K562 (cell line): ENCODE results near the gene MYO18A. TPM values are rescaled to one million over a fixed set of nuclear protein-coding genes. Genes with fewer than 3 reads are reported as not detected.
A peak's percentile ranks its signal among the peaks of the same experiment; 100 is the strongest.

Experiments
- ATAC-seq: fragments of 200-7000 bp; cut with Tn5 transposase; 3 replicates; pipeline ENCODE4 v1.9.1; 2020; ENCODE audit warnings: moderate library complexity
- BruUV-seq: library from RNA; stranded (reverse); fragments of 400-500 nt; replicated peaks from 2 replicates; lab custom pipeline; 2021; lab: Mats Ljungman, UMichigan
- CTCF ChIA-PET: fragments of 300-600 bp; formaldehyde crosslinking; extraction: SDS; loops from one replicate; lab custom pipeline; 2021; ENCODE audit warnings: low intra/inter-chr PET ratio; lab: Yijun Ruan, JAX
- POLR2A ChIA-PET: fragments of 300-600, 350-650 bp; sonication (Branson Sonifier 250); formaldehyde crosslinking; extraction: SDS; loops from one replicate; lab custom pipeline; 2021; ENCODE audit warnings: antibody characterized with exemption, inconsistent platforms; lab: Yijun Ruan, JAX
- DNase-seq, 4 experiments: peaks; one replicate each; pipeline versions ENCODE4 v3.0.0 to v3.0.0-alpha.2; 2011 to 2018; ENCODE audit warnings: low spot score in 3 of 4, mixed read lengths in 3 of 4; ENCODE audit errors: extremely low read depth in 1 of 4
- FAIRE-seq: peaks from 2 replicates; lab custom pipeline; 2011; peaks lifted over from hg19 to GRCh38; lab: Jason Lieb, UNC
- H2AFZ ChIP-seq: 2 replicates; pipeline ENCODE4 v1.6.0; 2011; ENCODE audit warnings: low read depth, low read length, control low read depth, inconsistent platforms
- H3K27ac ChIP-seq: fragments of 200-600 bp; 3 replicates; pipeline ENCODE4 v1.8.0; 2011; ENCODE audit warnings: low read depth, mild to moderate bottlenecking, control low read depth, inconsistent platforms, low read length, moderate library complexity, mixed read lengths; ENCODE audit errors: extremely low read depth
- H3K27me3 ChIP-seq, 2 experiments: fragments of 300-600 bp in 1 of 2; 2 replicates in 1 of 2; 3 replicates in 1 of 2; pipeline versions ENCODE4 v1.6.0 to v1.8.0; 2011; ENCODE audit warnings: inconsistent platforms in 2 of 2, low read length in 2 of 2, mild to moderate bottlenecking in 1 of 2, mixed read lengths in 1 of 2, moderate library complexity in 1 of 2; ENCODE audit not compliant: control insufficient read depth in 2 of 2, insufficient read depth in 2 of 2
- H3K36me3 ChIP-seq: fragments of 300-600 bp; 3 replicates; pipeline ENCODE4 v1.8.0; 2011; ENCODE audit warnings: mild to moderate bottlenecking, low read length, inconsistent platforms; ENCODE audit not compliant: control insufficient read depth, insufficient read depth
- H3K4me1 ChIP-seq, 2 experiments: fragments of 200-600 bp in 1 of 2; replicated peaks in 1 of 2; 2 replicates in 1 of 2; 3 replicates in 1 of 2; pipeline versions ENCODE4 v1.5.1 to v1.8.0; 2011; ENCODE audit warnings: inconsistent platforms in 2 of 2, low read length in 2 of 2, mild to moderate bottlenecking in 1 of 2, mixed read lengths in 1 of 2, moderate library complexity in 1 of 2; ENCODE audit not compliant: control insufficient read depth in 2 of 2, insufficient read depth in 2 of 2
- H3K4me2 ChIP-seq: 2 replicates; pipeline ENCODE4 v1.6.1; 2011; ENCODE audit warnings: low read length, control low read depth, inconsistent platforms, mixed read lengths; ENCODE audit not compliant: insufficient read depth
- H3K4me3 ChIP-seq: fragments of 200-600 bp; sonication (generic), shearing (Covaris generic); 2 replicates; pipeline ENCODE4 v1.5.1; 2016; ENCODE audit warnings: control low read depth, inconsistent platforms
- H3K79me2 ChIP-seq: fragments of 200-600 bp; 3 replicates; pipeline ENCODE4 v1.8.0; 2011; ENCODE audit warnings: low read length, inconsistent platforms; ENCODE audit not compliant: control insufficient read depth, insufficient read depth
- H3K9ac ChIP-seq, 2 experiments: 2 replicates each; pipeline versions ENCODE4 v1.6.0 to v1.6.1; 2011; ENCODE audit warnings: low read depth in 2 of 2, low read length in 2 of 2, control low read depth in 1 of 2, inconsistent platforms in 1 of 2, mild to moderate bottlenecking in 1 of 2, mixed read lengths in 1 of 2; ENCODE audit not compliant: insufficient read depth in 1 of 2
- H3K9me1 ChIP-seq: one replicate; pipeline ENCODE4 v1.6.0; 2011; ENCODE audit warnings: inconsistent platforms, mild to moderate bottlenecking, low read length, moderate library complexity; ENCODE audit not compliant: control insufficient read depth, insufficient read depth
- H3K9me3 ChIP-seq: replicated peaks from 2 replicates; pipeline ENCODE4 v1.5.1; 2011; ENCODE audit warnings: low read depth, low read length, inconsistent platforms; ENCODE audit not compliant: control insufficient read depth, insufficient read depth
- H4K20me1 ChIP-seq: replicated peaks from 2 replicates; pipeline ENCODE4 v1.6.1; 2011; ENCODE audit warnings: low read length, inconsistent platforms, mixed read lengths; ENCODE audit not compliant: control insufficient read depth, insufficient read depth
- CBX3 ChIP-seq, 2 experiments: IDR thresholded peaks; 1 replicate in 1 of 2; 2 replicates in 1 of 2; pipeline ENCODE4 v1.6.1; 2012; ENCODE audit warnings: inconsistent platforms in 2 of 2, low read length in 2 of 2, borderline replicate concordance in 1 of 2, control low read depth in 1 of 2
- CREB5 ChIP-seq: fragments of 250-450 bp; sonication (Bioruptor Pico); IDR thresholded peaks from 2 replicates; pipeline ENCODE4 v1.5.0; 2020; ENCODE audit warnings: mild to moderate bottlenecking
- CTCF ChIP-seq, 3 experiments: IDR thresholded peaks in 2 of 3; conservative IDR thresholded peaks in 1 of 3; 2 replicates each; pipeline ENCODE4 v1.5.1; 2011 to 2012; ENCODE audit warnings: low read length in 3 of 3, mild to moderate bottlenecking in 3 of 3, control low read depth in 2 of 3, improper control_type of control experiment in 1 of 3, inconsistent platforms in 1 of 3, low read depth in 1 of 3, mixed read lengths in 1 of 3, moderate library complexity in 1 of 3; ENCODE audit not compliant: insufficient read depth in 2 of 3
- MEIS2 ChIP-seq: fragments of 450-650 bp; IDR thresholded peaks from 2 replicates; pipeline ENCODE4 v1.6.1; 2014; ENCODE audit warnings: mild to moderate bottlenecking; ENCODE audit not compliant: partially characterized antibody
- PKNOX1 ChIP-seq: fragments of 450-650 bp; IDR thresholded peaks from 2 replicates; pipeline ENCODE4 v1.6.1; 2016
- RAD21 ChIP-seq, 2 experiments: fragments of 250-450 bp in 1 of 2; fragments of 450-650 bp in 1 of 2; sonication (Bioruptor Pico) in 1 of 2; formaldehyde crosslinking in 1 of 2; IDR thresholded peaks in 1 of 2; conservative IDR thresholded peaks in 1 of 2; 2 replicates each; pipeline versions ENCODE4 v1.4.0 to v1.8.0; 2020 to 2022; ENCODE audit warnings: mild to moderate bottlenecking in 2 of 2, moderate library complexity in 1 of 2
- RBM17 ChIP-seq: fragments of 200-400 bp; formaldehyde crosslinking; IDR thresholded peaks from 2 replicates; pipeline ENCODE4 v1.6.1; 2017; ENCODE audit warnings: low read depth, mild to moderate bottlenecking, low read length, borderline replicate concordance
- SIRT6 ChIP-seq: IDR thresholded peaks from one replicate; pipeline ENCODE4 v1.6.1; 2012; ENCODE audit warnings: low read depth, mild to moderate bottlenecking, control low read depth, inconsistent platforms, low read length, moderate library complexity
- SMAD3 ChIP-seq: fragments of 450-650 bp; formaldehyde crosslinking; conservative IDR thresholded peaks from 2 replicates; pipeline ENCODE4 v1.4.0; 2020; ENCODE audit warnings: mild to moderate bottlenecking
- STAT5B ChIP-seq: fragments of 250-450 bp; sonication (Bioruptor Pico); IDR thresholded peaks from 2 replicates; pipeline ENCODE4 v1.8.0; 2021; ENCODE audit warnings: mild to moderate bottlenecking, inconsistent platforms
- TAF15 ChIP-seq: fragments of 200-400 bp; formaldehyde crosslinking; IDR thresholded peaks from 2 replicates; pipeline ENCODE4 v1.6.1; 2017; ENCODE audit warnings: mild to moderate bottlenecking, low read depth, low read length, moderate library complexity
- WHSC1 ChIP-seq: IDR thresholded peaks from one replicate; pipeline ENCODE4 v1.6.1; 2012; ENCODE audit warnings: low read length, control low read depth, inconsistent platforms
- WGBS: fragments of 100-300 bp; shearing (Covaris generic); methylation state at CpG from one replicate; pipeline ENCODE4 v1.1.6; 2016; ENCODE audit warnings: low coverage, mixed read lengths; ENCODE audit not compliant: insufficient coverage; ENCODE audit errors: missing lambda C conversion rate; 5-methylcytosine and 5-hydroxymethylcytosine counted together
- in situ Hi-C: fragments of 300-500 bp; cut with MboI; formaldehyde crosslinking; loops from 4 replicates; pipeline ENCODE4 v1.15.0; 2018; ENCODE audit warnings: inconsistent platforms, mixed read lengths
- intact Hi-C: fragments of 100-400 bp; cut with micrococcal nuclease; formaldehyde crosslinking; loops from 2 replicates; pipeline ENCODE4 v1.14.2; 2022
- polyA plus RNA-seq, 8 experiments: library from polyadenylated mRNA; depleted of rRNA in 4 of 8; stranded (reverse) in 5 of 8; unstranded in 3 of 8; fragments of >200 nt; fragmentation: Nextera tagmentation in 2 of 8; fragmentation: Illumina TruSeq in 1 of 8; extraction: Ambion mirVana in 2 of 8; extraction: Trizol in 1 of 8; gene quantifications; 2 replicates each; pipeline versions ENCODE4 v1.2.1 to v1.2.3, GENCODE V29; 2011 to 2014; ENCODE audit warnings: inconsistent platforms in 1 of 8, missing spikeins in 1 of 8
- total RNA-seq, 7 experiments: library from RNA; depleted of rRNA in 6 of 7; stranded (reverse); fragments of >200 nt in 6 of 7; fragmentation: Illumina TruSeq in 2 of 7; extraction: Trizol in 2 of 7; gene quantifications; 2 replicates each; pipeline versions ENCODE4 v1.2.1 to v1.2.3, GENCODE V29; 2011 to 2021; ENCODE audit warnings: low replicate concordance in 1 of 7
- TF ChIP-seq, protein P1 (sequence below): fragments of 250-450 bp; sonication (Bioruptor Pico); IDR thresholded peaks from 2 replicates; pipeline ENCODE4 v1.8.0; 2022; ENCODE audit warnings: inconsistent platforms, mild to moderate bottlenecking, moderate library complexity, borderline replicate concordance

Gene MYO18A
- total and polyA plus RNA-seq, 9 of the 15 experiments (the other 6 are each of a cell fraction or from before 2014, with no cell fraction given) = 2.5 to 65.4 (median 17.1) TPM

DNA sequence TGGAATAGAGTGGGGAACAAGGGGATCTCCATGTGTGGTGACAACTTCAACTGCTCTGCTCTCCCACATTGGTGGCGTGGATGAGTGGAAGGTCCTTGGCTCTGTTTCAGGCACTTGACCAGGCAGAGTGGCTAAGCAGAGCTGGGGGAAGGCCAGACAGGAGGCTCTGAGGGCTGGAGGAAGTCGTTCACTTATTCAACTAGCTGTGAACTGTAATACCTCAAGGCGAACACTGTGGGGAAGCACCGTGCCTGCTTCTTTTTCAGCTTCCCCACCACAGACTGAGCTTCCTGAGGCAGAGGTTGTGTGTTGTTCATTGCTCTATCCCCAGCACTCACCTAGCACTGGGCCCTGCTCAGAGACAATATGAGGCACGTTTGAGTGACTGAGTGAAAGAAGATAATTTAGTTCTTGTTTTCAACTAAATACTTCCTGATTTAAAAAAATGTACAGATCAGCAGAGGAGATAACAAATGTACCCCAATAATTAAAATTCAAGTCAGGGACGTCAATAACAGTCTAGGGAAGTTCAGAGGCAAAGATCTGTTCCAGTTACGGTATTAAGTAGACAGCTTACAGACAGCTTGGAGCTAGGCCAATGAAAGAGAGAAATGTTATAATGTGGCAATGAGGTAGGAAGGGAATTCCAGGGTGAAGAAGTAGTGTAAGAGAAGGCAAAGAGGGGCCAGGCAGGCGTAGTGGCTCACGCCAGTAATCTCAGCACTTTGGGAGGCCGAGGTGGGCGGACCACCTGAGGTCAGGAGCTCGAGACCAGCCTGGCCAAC lies 34.7 kb downstream of the MYO18A start (continued):
- TF ChIP-seq, protein P1, sequence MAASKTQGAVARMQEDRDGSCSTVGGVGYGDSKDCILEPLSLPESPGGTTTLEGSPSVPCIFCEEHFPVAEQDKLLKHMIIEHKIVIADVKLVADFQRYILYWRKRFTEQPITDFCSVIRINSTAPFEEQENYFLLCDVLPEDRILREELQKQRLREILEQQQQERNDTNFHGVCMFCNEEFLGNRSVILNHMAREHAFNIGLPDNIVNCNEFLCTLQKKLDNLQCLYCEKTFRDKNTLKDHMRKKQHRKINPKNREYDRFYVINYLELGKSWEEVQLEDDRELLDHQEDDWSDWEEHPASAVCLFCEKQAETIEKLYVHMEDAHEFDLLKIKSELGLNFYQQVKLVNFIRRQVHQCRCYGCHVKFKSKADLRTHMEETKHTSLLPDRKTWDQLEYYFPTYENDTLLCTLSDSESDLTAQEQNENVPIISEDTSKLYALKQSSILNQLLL (CRISPR knock-in tag) = no peak
- TF ChIP-seq CTCF (IDR thresholded peaks at IDR 0.05 in 2 of 3, conservative IDR thresholded peaks at IDR 0.05 in 1 of 3; ENCODE audit: insufficient read depth in 2 of 3, low read depth in 1 of 3, low read length in 3 of 3) = peak; percentile 69 to 74 (median 73)
- TF ChIP-seq CBX3 (IDR thresholded peaks at IDR 0.05; ENCODE audit: borderline replicate concordance in 1 of 2, low read length in 2 of 2) = no peak

DNA sequence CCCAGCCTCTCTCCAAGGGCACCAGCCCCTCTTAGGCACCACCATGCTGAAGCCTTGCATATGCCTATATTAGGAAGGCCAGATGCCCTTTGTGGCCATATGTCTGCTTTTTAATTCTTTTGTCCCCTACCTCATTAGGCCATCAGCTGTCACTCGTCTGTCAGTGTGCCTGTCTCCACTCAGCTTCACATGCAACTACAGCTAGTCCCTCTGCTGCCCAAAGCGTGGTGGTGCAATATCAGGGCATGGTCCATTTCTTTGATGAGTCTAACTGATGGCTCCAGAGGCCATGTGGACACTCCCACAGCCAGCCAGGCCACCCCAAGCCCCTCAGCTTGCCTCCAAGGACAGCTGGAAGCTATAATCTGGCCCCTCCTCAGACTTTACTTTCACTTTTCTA lies 36.3 kb downstream of the MYO18A start:
- FAIRE-seq = peak; percentile 57
- ATAC-seq = peak; percentile 7; the same call in 1 of the 3 replicates
- Histone ChIP-seq H3K4me1 (peaks cover 57 to 66% of the 10 kb centered on the region in 2 experiments), H3K4me3 (no peak overlapping the region), H3K27ac (no peak overlapping the region), H3K4me2 (no peak overlapping the region), H3K9me3 (no peaks in the 10 kb centered on the region), H3K27me3 (no peaks in the 10 kb centered on the region), H2AFZ (no peak overlapping the region), H3K36me3 (peaks cover 10% of the 10 kb centered on the region; the same call in 2 of the 3 replicates), H4K20me1 (peaks cover 11% of the 10 kb centered on the region; the same call in 1 of the 2 replicates), H3K9me1 (peaks cover 7% of the 10 kb centered on the region), H3K79me2 (peaks cover 93% of the 10 kb centered on the region), H3K9ac (peak overlapping the region in 1 of 2 experiments; percentile 65; a peak in 2 of 4 replicates)
- DNase-seq = peak in 2 of 4 experiments; percentile 44 to 67
- 29% methylated on average over 2 of the region's 2 CpGs for WGBS
- BruUV-seq = no TSS peak
- in situ Hi-C loops = no loop called here
- intact Hi-C loops = loop anchor here (1.0 to 10.0 kb wide), 5 partner anchors 20 to 471 kb away; partner anchors contain the start of gene CRYBA1
- ChIA-PET CTCF (interaction anchor here (1.0 kb wide), 2 partner anchors 19 to 36 kb away, joined by 3 to 5 read pairs; partner anchors contain the start of gene MYO18A), POLR2A (interaction anchor here (0.8 kb wide), 1 partner anchor 34 kb away, joined by 3 read pairs; no protein-coding TSS in a partner anchor)
- no peak for TF ChIP-seq TAF15
- no peak for TF ChIP-seq RBM17
- peak; percentile 21 to 69 for TF ChIP-seq RAD21 (CRISPR knock-in tag; conservative IDR thresholded peaks at IDR 0.05 in 1 of 2, IDR thresholded peaks at IDR 0.05 in 1 of 2)
- peak; percentile 92 for TF ChIP-seq MEIS2
- no peak for TF ChIP-seq CREB5 (CRISPR knock-in tag)
- TF ChIP-seq SIRT6 = no peak
- TF ChIP-seq SMAD3 = no peak
- peak; percentile 87 for TF ChIP-seq PKNOX1
- TF ChIP-seq WHSC1 = no peak
- TF ChIP-seq STAT5B (CRISPR knock-in tag) = no peak
